BE2C (cell line): Measurements from ENCODE around the gene CADM2.

ENCODE experiments used
- DNase-seq: peaks from one replicate; pipeline ENCODE4 v3.0.0-alpha.2; 2020
- H3K27me3 ChIP-seq: fragments of 250-450 bp; sonication (Bioruptor Pico); 2 replicates; pipeline ENCODE4 v1.5.1; 2020; ENCODE audit warnings: mild to moderate bottlenecking
- H3K36me3 ChIP-seq: fragments of 250-450 bp; sonication (Bioruptor Pico); 2 replicates; pipeline ENCODE4 v1.5.1; 2020; ENCODE audit warnings: mild to moderate bottlenecking
- H3K4me1 ChIP-seq: fragments of 250-450 bp; sonication (Bioruptor Pico); 2 replicates; pipeline ENCODE4 v1.5.1; 2020
- H3K4me3 ChIP-seq: 2 replicates; pipeline ENCODE4 v1.5.1; 2011; ENCODE audit warnings: low read depth, low read length
- H3K9me3 ChIP-seq: fragments of 250-450 bp; sonication (Bioruptor Pico); 2 replicates; pipeline ENCODE4 v1.5.1; 2020
- TF ChIP-seq, protein P1 (sequence below): IDR thresholded peaks from 2 replicates; pipeline ENCODE4 v1.5.1; 2012; ENCODE audit warnings: mild to moderate bottlenecking, low read depth, low read length

The CADM2 gene

DNA sequence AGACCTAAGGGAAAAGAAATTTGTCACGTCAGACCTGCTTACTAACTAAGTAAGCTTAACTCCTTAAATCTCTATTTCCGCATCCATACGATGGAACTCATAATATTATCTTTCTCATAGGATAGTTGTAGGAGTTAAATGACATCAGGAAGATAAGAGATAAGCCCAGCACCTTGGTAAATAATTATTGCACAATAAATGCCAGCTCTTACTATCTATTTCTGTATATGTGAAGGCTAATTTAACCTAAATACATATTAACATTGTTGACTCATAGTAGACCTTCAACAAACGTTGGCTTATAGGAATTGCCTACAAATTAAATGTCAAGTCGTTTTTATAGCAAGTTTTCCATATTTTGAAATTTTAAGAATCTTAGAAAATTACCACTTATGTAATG is 709.0 kb downstream of the CADM2 start:
- no peak overlapping the region for H3K4me3 ChIP-seq
- H3K4me1 ChIP-seq, result no peaks in the 10 kb centered on the region; the same call in 1 of the 2 replicates
- no peak for DNase-seq
- H3K9me3 ChIP-seq, result no peaks in the 10 kb centered on the region
- TF ChIP-seq, protein P1, sequence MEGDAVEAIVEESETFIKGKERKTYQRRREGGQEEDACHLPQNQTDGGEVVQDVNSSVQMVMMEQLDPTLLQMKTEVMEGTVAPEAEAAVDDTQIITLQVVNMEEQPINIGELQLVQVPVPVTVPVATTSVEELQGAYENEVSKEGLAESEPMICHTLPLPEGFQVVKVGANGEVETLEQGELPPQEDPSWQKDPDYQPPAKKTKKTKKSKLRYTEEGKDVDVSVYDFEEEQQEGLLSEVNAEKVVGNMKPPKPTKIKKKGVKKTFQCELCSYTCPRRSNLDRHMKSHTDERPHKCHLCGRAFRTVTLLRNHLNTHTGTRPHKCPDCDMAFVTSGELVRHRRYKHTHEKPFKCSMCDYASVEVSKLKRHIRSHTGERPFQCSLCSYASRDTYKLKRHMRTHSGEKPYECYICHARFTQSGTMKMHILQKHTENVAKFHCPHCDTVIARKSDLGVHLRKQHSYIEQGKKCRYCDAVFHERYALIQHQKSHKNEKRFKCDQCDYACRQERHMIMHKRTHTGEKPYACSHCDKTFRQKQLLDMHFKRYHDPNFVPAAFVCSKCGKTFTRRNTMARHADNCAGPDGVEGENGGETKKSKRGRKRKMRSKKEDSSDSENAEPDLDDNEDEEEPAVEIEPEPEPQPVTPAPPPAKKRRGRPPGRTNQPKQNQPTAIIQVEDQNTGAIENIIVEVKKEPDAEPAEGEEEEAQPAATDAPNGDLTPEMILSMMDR, result no peak
- no peaks in the 10 kb centered on the region for H3K36me3 ChIP-seq
- no peaks in the 10 kb centered on the region for H3K27me3 ChIP-seq

DNA sequence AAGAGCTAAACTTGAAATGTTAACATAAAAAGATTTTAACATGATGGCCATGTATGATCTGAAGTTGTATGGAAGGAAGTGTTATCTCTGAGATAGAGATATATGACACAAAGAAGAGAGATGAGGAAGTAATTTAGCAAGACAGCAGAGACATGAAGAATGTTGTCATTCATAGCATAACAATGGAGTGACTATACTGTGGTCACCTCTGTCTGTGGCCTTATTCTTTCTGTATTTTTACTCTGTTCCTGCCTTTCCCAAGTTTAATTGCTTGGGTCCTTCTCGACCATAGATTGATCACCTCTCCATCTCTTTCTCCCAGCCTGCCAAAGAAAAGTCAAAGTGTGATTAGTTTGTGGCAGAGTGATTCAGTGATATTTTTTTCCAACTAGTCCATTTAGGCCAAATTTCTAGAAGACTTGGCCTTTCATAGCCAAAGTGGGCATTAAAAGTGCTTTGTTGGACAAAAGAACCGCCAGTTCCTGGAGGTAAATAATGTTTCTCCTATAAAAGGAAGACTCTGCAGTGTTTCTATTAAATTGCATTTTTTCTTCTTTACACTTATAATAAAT is 711.9 kb downstream of the CADM2 start:
- TF ChIP-seq, protein P1, result no peak

DNA sequence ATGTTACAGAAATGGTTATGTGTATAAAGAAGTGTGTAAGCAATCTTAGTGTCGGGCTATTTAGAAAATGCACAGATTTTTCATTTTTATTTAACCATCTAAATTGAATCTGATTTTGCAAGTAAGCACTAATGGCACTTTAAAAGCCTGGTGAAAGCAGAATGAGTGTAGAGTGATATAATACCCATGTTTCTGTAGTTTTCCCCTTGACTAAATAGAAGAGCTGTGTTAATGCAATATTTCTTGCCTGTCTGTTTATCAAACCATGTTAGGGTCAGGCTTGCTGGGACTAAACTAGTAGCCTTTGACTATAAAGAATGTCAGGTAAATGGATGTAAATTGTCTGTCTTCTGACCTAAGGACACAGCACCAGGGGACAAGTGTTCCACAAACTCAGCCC is 714.0 kb downstream of the CADM2 start:
- Histone ChIP-seq H3K36me3 (no peaks in the 10 kb centered on the region), H3K9me3 (no peaks in the 10 kb centered on the region), H3K4me3 (no peak overlapping the region), H3K4me1 (no peaks in the 10 kb centered on the region; the same call in none of the 2 replicates), H3K27me3 (no peaks in the 10 kb centered on the region)
- no peak for DNase-seq
- TF ChIP-seq, protein P1, result no peak

More for the DNA sequence above, 711.9 kb downstream of the CADM2 start:
- no peaks in the 10 kb centered on the region for H3K36me3 ChIP-seq
- no peak overlapping the region for H3K4me3 ChIP-seq
- H3K9me3 ChIP-seq, result no peaks in the 10 kb centered on the region
- no peak for DNase-seq
- H3K27me3 ChIP-seq, result no peaks in the 10 kb centered on the region
- H3K4me1 ChIP-seq, result no peaks in the 10 kb centered on the region; the same call in none of the 2 replicates

DNA sequence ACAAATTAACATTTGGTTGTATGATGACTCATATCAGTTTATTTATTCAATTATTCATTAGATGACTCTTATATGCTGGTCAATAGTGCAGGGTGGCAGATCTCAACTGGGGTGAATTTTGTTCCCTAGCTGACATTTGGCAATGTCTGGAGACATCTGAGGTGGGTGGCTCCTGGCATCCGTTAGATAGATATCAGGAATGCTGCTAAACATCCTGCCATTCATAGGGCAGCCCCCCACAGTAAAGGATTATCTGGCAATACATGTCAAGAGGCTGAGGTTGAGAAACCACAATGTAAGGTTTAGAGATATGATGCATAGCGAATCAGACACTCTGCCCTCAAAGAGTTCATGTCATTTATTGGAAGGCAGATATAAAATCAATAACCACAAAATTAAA is 719.9 kb downstream of the CADM2 start:
- DNase-seq, result no peak
- Histone ChIP-seq H3K27me3 (no peaks in the 10 kb centered on the region), H3K4me3 (no peak overlapping the region), H3K4me1 (no peaks in the 10 kb centered on the region; the same call in 1 of the 2 replicates), H3K9me3 (no peaks in the 10 kb centered on the region), H3K36me3 (no peaks in the 10 kb centered on the region)
- TF ChIP-seq, protein P1, result no peak

DNA sequence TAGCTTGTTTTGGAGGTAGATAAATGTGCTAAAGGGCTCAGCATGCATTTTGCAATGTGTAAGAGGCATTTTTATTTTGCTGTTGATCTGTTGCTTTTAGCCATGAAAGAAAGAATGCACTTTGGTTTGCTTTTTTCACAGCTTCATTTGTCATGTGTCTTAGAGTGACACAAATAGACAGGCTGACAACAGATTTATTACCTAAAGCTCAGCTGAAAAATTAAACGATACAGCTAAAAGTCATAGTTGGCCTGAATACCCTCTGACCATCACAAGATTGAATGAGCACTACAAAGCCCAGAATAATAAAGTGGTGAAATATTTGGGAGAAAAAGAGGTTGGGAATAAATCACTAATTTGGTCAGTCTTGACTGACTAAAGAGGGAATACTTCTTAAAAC is 723.1 kb downstream of the CADM2 start:
- no peak overlapping the region for H3K4me3 ChIP-seq
- no peaks in the 10 kb centered on the region; the same call in 1 of the 2 replicates for H3K4me1 ChIP-seq
- no peak for DNase-seq
- H3K9me3 ChIP-seq, result no peaks in the 10 kb centered on the region
- TF ChIP-seq, protein P1, result no peak
- H3K36me3 ChIP-seq, result no peaks in the 10 kb centered on the region
- H3K27me3 ChIP-seq, result no peaks in the 10 kb centered on the region

DNA sequence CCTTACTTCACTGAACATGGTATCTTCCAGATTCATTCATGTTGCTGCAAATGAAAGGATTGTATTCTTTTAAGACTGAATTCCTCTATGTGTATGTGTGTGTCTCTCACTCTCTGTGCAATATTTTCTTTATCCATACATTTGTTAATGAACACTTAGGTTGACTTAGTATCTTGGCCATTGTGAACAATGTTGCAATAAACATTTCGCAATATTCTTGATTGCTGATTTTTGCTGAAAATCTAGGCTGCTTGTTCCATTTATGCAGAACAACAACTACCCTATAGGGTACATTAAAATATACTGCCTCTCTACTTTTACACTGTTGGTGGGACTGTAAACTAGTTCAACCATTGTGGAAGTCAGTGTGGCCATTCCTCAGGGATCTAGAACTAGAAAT is 732.4 kb downstream of the CADM2 start:
- TF ChIP-seq, protein P1, result no peak
- Histone ChIP-seq H3K9me3 (no peaks in the 10 kb centered on the region), H3K4me3 (no peak overlapping the region), H3K27me3 (no peaks in the 10 kb centered on the region), H3K36me3 (no peaks in the 10 kb centered on the region), H3K4me1 (no peaks in the 10 kb centered on the region)
- no peak for DNase-seq
